Activated T-helper 2 cell treated with anti-CD3 and anti-CD28 coated beads, Interferon-gamma antibody, Interleukin-2, Interleukin-4, amounts not matched to agents 10 μg/mL and 5 μg/mL and 100 μg/mL, durations not matched to agents 14 hours and 24 hours and 36 hours (primary cell): ENCODE measurements around the gene ZNF780B. TPM values are rescaled to one million over a fixed set of nuclear protein-coding genes. Genes with fewer than 3 reads are reported as not detected.
A peak's percentile ranks its signal among the peaks of the same experiment; 100 is the strongest.

ENCODE experiments used
- DNase-seq: peaks from one replicate; pipeline ENCODE4 v3.0.0; 2021; ENCODE audit warnings: low spot score
- H3K27ac Mint-ChIP-seq: one replicate; pipeline ENCODE4 v1.8.0; 2021; ENCODE audit warnings: mixed read lengths
- H3K27me3 Mint-ChIP-seq: one replicate; pipeline ENCODE4 v1.8.0; 2021; ENCODE audit warnings: low read depth, mixed read lengths
- H3K36me3 Mint-ChIP-seq: one replicate; pipeline ENCODE4 v1.8.0; 2021; ENCODE audit warnings: low read depth, mixed read lengths
- H3K4me1 Mint-ChIP-seq: one replicate; pipeline ENCODE4 v1.8.0; 2021; ENCODE audit warnings: low read depth, mixed read lengths
- H3K4me3 Mint-ChIP-seq: one replicate; pipeline ENCODE4 v1.8.0; 2021; ENCODE audit warnings: low read depth, mild to moderate bottlenecking, moderate library complexity, mixed read lengths
- H3K9me3 Mint-ChIP-seq: one replicate; pipeline ENCODE4 v1.8.0; 2021; ENCODE audit warnings: mixed read lengths
- intact Hi-C: fragments of 100-400 bp; cut with micrococcal nuclease; formaldehyde crosslinking; loops from one replicate; pipeline ENCODE4 v1.15.1; 2023
- total RNA-seq: library from RNA; stranded (reverse); gene quantifications from 2 replicates; pipeline ENCODE4 v1.2.3, GENCODE V29; 2022

ZNF780B gene
- 19.5 and 20.5 TPM in 2 replicates for total RNA-seq

DNA sequence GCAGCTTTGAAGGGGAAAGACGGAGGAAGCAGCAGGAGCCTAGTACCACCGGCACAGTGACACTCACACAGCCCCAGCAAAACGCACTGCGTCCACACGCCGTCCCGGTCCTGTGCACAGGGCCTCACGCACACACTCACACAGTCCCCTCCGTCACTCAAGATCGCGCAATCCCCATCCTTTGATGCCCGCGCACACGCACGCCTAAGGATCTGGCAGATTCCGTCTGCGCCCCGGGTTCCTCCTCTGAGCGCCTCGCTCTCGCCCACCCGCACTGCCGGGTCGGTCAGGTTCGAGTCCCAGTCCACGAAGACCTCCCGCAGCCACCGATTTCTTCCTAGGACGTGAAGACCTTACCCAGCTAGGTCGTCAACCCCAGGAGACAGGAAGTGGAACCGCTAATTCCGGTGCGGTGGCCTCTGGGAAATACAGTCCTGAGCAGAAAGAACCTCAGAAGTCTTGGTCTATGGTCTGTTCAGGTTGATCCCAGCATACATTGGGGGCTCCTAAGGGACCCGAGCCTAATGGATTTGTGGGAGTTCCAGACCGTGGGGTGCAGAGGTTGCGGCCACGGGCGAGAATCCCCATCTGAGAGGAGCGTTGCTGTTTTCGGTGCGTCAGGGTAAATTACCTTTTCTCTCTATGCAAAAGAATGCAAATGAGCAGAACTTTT is at the start of gene ZNF780B:
Gene ZNF780B (minus strand): TSS at position 400 of the 673 bp plus-strand sequence. CDS start 5,899 bp downstream, outside the sequence.
- intact Hi-C loops: loop anchor here (1.0 to 5.0 kb wide), 2 partner anchors 34 to 59 kb away; partner anchors contain the start of genes ZNF546 and ZNF780A
- H3K9me3 Mint-ChIP-seq: peaks cover 42% of the 10 kb centered on the region
- peaks cover 5% of the 10 kb centered on the region for H3K27me3 Mint-ChIP-seq
- H3K27ac Mint-ChIP-seq: peak within 1 kb of the TSS; percentile 95
- peak within 1 kb of the TSS; percentile 99 for H3K4me3 Mint-ChIP-seq
- H3K36me3 Mint-ChIP-seq: peaks cover 47% of the 10 kb centered on the region
- peak; percentile 67 for DNase-seq
- H3K4me1 Mint-ChIP-seq: peaks cover 28% of the 10 kb centered on the region

DNA sequence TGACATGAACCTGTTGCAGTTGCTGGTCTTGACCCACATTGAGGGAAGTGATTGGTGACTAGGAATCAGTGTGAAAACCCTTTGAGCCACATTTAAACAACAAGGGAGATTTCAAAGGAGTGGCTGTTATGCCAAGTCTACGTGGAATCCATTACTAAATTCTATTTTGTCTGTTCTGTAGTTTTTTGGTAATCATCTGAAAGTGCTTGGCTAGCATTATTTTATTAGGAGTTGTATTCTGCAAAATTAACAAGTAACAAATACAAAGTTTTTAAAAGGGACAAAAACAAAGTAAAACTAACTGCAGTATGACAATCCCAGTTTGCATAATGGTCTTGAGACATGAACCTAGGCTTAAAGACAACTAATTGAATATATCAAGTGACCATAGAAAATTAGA is 48.7 kb upstream of the ZNF780B start:
- peaks cover 5% of the 10 kb centered on the region for H3K9me3 Mint-ChIP-seq
- intact Hi-C loops: no loop called here
- no peaks in the 10 kb centered on the region for H3K36me3 Mint-ChIP-seq
- H3K27ac Mint-ChIP-seq: no peak overlapping the region
- H3K4me3 Mint-ChIP-seq: no peak overlapping the region
- no peaks in the 10 kb centered on the region for H3K4me1 Mint-ChIP-seq
- no peak for DNase-seq
- H3K27me3 Mint-ChIP-seq: no peaks in the 10 kb centered on the region

DNA sequence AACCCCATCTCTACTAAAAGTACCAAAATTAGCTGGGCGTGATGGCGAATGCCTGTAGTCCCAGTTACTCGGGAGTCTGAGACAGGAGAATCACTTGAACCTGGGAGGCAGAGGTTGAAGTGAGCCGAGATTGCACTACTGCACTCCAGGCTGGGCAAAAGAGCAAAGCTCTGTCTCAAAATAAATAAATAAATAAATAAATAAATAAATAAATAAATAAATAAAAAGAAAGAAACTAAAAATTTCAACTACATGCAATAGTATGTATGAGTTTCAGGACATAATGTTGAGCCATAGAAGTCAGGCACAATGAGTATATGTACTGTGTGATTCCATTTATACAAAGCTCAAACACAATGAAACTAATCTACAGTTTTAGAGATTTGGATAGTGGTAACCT is 47.6 kb upstream of the ZNF780B start:
- Mint-ChIP-seq H3K36me3 (no peaks in the 10 kb centered on the region), H3K27me3 (peaks cover 5% of the 10 kb centered on the region)
- DNase-seq: no peak

DNA sequence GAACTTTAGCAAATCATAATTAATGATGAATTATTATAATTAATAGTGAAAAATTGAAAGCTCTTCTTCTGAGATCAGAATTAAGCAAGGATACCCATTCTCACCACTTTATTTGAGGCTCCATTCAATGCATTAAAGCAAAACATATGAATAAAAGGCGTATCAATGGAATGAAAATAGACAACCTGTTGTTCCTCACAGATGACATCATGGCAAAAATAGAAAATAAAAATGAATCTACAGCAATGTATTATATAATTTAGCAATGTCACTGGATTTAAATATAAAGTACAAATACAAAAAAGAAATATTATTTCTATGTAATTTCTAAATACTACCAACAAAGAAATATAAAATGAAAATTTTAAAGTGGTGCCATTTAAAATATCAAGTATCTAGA is 45.8 kb upstream of the ZNF780B start:
- intact Hi-C loops: no loop called here
- no peak for DNase-seq
- H3K9me3 Mint-ChIP-seq: peaks cover 5% of the 10 kb centered on the region
- no peak overlapping the region for H3K27ac Mint-ChIP-seq
- H3K27me3 Mint-ChIP-seq: peaks cover 12% of the 10 kb centered on the region
- no peaks in the 10 kb centered on the region for H3K4me1 Mint-ChIP-seq
- H3K36me3 Mint-ChIP-seq: no peaks in the 10 kb centered on the region
- no peak overlapping the region for H3K4me3 Mint-ChIP-seq

More for the DNA sequence above, 47.6 kb upstream of the ZNF780B start:
- intact Hi-C loops: no loop called here
- Mint-ChIP-seq H3K27ac (no peak overlapping the region), H3K4me3 (no peak overlapping the region), H3K4me1 (no peaks in the 10 kb centered on the region), H3K9me3 (peaks cover 5% of the 10 kb centered on the region)

DNA sequence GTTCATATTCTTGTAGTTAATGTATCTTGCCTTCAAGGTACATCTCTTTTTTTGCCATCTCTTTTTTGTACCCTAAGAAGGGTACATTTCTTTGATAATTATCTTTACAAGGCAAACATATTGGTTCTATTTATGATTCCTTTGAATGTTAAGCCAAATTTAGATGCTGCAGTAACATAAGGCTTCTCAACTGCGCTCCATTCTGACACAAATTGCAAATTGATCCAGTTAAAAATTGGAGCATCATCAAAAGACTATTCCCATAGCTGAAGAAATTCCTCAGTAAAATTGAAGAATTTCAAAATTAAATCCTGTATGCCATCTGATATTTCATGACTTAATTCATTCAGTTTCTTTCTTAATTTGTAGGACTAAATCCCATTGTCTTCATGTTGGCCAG is 37.4 kb upstream of the ZNF780B start:
- H3K36me3 Mint-ChIP-seq: peaks cover 14% of the 10 kb centered on the region
- H3K27ac Mint-ChIP-seq: no peak overlapping the region
- intact Hi-C loops: no loop called here
- H3K4me1 Mint-ChIP-seq: peaks cover 23% of the 10 kb centered on the region
- H3K9me3 Mint-ChIP-seq: peaks cover 10% of the 10 kb centered on the region
- peaks cover 16% of the 10 kb centered on the region for H3K27me3 Mint-ChIP-seq
- no peak for DNase-seq
- no peak overlapping the region for H3K4me3 Mint-ChIP-seq

DNA sequence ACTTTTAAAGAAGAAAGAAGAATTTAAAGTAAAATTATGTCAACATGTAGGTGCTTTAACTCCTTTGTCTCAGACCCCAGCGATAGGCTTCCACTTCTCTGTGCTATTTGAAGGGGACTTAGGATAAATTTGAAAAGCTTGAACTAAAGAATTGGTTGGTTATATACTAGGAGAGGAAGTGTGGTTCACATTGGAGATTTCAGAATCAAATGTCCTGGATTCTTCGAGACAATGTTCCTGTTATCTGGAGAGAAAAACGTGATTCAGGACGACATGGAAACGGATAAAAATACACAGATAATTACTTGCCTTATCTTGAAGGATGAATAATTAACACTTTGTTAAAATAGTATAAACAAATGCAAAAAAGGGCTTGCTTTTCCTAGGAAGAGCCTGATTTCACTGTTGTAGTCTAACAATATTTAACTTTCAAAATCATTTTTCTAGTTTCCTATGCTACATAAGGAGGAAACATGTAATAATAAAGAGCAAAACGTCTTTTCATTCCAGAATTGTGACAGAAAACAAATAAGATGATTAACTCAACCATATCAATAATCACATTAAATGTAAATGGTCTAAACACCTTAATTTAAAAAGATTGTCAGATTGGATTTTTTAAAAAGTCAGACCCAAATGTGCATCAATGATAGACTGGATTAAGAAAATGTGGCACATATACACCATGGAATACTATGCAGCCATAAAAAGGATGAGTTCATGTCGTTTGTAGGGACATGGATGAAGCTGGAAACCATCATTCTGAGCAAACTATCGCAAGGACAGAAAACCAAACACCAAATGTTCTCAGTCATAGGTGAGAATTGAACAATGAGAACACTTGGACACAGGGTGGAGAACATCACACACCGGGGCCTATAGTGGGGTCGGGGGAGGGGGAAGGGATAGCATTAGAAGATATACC is 35.4 kb upstream of the ZNF780B start:
- DNase-seq: no peak
- intact Hi-C loops: no loop called here
- Mint-ChIP-seq H3K27ac (peak overlapping the region; percentile 98), H3K9me3 (peaks cover 20% of the 10 kb centered on the region), H3K4me1 (peaks cover 25% of the 10 kb centered on the region), H3K27me3 (peaks cover 9% of the 10 kb centered on the region), H3K36me3 (peaks cover 28% of the 10 kb centered on the region), H3K4me3 (peak overlapping the region; percentile 99)

DNA sequence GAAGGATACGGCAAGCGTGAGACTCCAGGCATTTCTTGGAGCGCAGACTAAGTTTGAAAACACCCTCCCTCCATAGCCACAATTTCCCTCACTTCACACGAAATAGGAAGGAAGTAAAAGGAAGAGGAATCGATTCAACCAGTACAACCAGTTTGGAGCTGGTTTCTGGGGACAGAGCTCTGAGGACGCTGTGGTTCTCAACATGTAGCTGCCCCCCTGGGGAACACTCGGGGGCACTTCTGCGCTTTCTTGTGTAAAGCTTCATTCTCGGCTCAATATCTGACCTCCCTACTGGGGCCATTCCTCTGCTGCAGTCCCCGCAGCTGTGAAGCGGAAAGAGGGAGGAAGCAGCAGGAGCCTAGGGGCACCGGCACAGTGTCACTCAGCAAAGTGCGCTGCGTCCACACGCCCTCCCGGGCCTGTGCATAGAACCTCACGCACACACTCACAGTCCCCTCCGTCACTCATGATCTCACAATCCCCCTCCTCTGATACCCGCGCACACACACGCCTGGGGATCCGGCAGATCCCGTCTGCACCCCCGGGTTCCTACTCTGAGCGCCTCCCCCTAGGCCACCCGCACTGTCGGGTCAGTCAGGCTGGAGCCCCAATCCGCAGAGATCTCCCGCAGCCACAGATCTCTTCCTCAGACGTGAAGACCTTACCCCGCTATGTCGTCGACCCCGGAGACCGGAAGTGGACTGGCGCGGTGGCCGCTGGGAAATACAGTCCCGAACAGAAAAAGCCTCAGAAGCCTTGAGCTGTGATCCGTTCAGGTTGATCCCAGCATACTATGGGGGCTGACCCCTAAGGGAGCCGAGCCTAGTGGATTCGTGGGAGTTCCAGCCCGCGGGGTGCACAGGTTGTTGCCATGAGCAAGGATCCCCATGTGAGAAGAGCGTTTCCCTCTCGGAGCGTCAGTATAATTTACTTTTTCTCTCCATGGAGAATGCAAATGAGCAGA is 34.5 kb upstream of the ZNF780B start, which contains the start of gene ZNF780A:
Gene ZNF780A (minus strand): TSS at position 703 of the 964 bp plus-strand sequence. CDS start 6,190 bp downstream, outside the sequence.
- DNase-seq: peak; percentile 75
- intact Hi-C loops: loop anchor here (1.0 kb wide), 2 partner anchors 34 to 93 kb away; partner anchors contain the start of genes ZNF546 and ZNF780B
- Mint-ChIP-seq H3K27me3 (peaks cover 9% of the 10 kb centered on the region), H3K27ac (peak within 1 kb of the TSS; percentile 98), H3K9me3 (peaks cover 16% of the 10 kb centered on the region), H3K4me3 (peak within 1 kb of the TSS; percentile 99), H3K4me1 (peaks cover 25% of the 10 kb centered on the region), H3K36me3 (peaks cover 28% of the 10 kb centered on the region)

DNA sequence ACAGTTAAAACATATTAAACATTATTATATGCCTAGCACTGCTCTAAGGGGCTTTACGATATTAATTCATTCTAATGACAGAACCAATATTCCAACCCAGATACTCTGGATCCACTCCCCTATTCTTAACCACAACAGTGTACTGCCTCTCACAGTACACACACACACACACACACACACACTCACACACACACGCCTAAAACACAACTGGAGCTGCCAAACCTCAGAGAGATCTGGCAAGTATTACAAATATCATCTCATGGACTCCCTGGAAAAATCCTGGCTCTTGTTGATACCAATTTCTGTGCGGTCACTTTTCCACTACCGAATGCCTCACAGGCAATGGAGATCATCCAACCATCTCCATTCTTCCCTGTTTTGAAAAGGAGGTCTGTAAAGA is 33.4 kb upstream of the ZNF780B start:
- H3K27me3 Mint-ChIP-seq: peaks cover 7% of the 10 kb centered on the region
- DNase-seq: no peak
- intact Hi-C loops: no loop called here
- H3K4me3 Mint-ChIP-seq: peak overlapping the region; percentile 99
- peaks cover 24% of the 10 kb centered on the region for H3K4me1 Mint-ChIP-seq
- H3K9me3 Mint-ChIP-seq: peaks cover 16% of the 10 kb centered on the region
- no peak overlapping the region for H3K27ac Mint-ChIP-seq
- H3K36me3 Mint-ChIP-seq: peaks cover 36% of the 10 kb centered on the region

DNA sequence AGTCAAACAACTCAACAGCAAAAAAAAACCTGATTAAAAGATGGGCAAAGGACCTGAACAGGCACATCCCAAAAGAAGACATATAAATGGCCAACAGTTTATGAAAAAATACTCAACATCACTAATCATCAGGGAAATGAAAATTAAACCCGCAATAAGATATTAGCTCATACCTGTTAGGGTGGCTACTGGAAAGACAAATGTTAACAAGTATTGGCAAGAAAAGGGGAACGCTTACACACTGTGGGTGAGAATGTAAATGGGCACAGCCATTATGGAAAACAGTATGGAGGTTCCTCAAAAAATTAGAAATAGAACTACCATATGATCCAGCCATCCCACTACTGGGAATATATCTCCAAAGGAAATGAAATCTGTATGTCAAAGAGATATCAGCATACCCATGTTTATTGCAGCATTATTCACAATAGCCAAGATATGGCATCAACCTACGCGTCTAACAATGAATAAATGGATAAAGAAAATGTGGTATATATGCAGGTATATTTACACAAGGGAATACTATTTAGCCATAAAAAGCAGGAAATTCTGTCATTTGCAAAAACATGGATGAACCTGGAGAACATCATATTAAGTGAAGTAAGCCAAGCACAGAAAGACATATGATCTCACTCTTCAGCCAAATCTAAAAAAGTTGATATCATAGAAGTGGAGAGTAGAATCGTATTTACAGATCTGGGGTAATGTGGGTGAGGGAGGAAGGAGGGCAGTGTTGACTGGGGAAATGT is 32.4 kb upstream of the ZNF780B start:
- no peak overlapping the region for H3K27ac Mint-ChIP-seq
- H3K9me3 Mint-ChIP-seq: peaks cover 16% of the 10 kb centered on the region
- intact Hi-C loops: no loop called here
- peaks cover 23% of the 10 kb centered on the region for H3K4me1 Mint-ChIP-seq
- peak overlapping the region; percentile 47 for H3K4me3 Mint-ChIP-seq
- peaks cover 42% of the 10 kb centered on the region for H3K36me3 Mint-ChIP-seq
- H3K27me3 Mint-ChIP-seq: peaks cover 6% of the 10 kb centered on the region
- no peak for DNase-seq

DNA sequence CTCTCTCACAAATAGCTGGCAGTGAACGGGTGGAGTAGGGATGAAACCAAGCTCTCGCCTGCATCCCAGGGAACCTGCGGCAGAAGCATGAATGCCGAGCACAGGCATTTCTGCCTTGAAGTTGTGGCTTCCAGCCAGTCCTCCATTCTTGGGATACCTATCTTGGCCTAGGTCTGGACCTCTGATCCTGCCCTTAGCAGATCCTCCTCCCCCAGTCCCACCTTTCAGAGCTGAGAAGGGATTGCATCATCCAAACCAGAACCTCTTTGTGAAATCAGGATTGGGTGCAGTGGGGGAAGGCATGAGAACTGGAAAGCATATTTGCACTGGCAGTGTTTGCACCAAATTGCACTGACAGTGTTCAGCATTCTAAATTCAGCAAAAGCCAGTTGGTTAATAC is 28.9 kb upstream of the ZNF780B start:
- peaks cover 25% of the 10 kb centered on the region for H3K9me3 Mint-ChIP-seq
- H3K27ac Mint-ChIP-seq: no peak overlapping the region
- intact Hi-C loops: no loop called here
- H3K4me3 Mint-ChIP-seq: no peak overlapping the region
- no peak for DNase-seq
- H3K36me3 Mint-ChIP-seq: peaks cover 77% of the 10 kb centered on the region
- no peaks in the 10 kb centered on the region for H3K27me3 Mint-ChIP-seq
- H3K4me1 Mint-ChIP-seq: peaks cover 15% of the 10 kb centered on the region

DNA sequence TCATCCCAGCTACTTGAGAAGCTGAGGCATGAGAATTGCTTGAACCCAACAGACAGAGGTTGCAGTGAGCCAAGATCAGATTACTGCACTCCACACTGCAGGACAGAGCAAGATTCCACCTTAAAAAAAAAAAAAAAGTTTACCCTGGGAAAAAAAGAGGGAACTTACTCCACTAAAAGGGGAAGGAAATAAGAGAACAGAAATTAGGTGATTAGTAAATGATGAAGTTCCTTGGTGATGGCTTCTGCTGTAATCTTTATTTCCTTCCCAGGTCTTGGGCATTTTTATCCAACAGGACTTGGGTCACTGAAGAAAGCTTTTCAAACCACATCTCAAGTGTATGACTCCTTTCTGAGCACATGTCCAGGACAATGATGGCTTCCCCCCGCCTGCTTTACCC is 25.4 kb upstream of the ZNF780B start:
- H3K27ac Mint-ChIP-seq: no peak overlapping the region

More for the DNA sequence above, 25.4 kb upstream of the ZNF780B start:
- DNase-seq: no peak
- peaks cover 45% of the 10 kb centered on the region for H3K9me3 Mint-ChIP-seq
- H3K27me3 Mint-ChIP-seq: no peaks in the 10 kb centered on the region
- H3K4me3 Mint-ChIP-seq: no peak overlapping the region
- intact Hi-C loops: no loop called here
- H3K36me3 Mint-ChIP-seq: peaks cover 84% of the 10 kb centered on the region
- no peaks in the 10 kb centered on the region for H3K4me1 Mint-ChIP-seq
